ENCODE results near the gene C19orf12.

C19orf12 gene

DNA sequence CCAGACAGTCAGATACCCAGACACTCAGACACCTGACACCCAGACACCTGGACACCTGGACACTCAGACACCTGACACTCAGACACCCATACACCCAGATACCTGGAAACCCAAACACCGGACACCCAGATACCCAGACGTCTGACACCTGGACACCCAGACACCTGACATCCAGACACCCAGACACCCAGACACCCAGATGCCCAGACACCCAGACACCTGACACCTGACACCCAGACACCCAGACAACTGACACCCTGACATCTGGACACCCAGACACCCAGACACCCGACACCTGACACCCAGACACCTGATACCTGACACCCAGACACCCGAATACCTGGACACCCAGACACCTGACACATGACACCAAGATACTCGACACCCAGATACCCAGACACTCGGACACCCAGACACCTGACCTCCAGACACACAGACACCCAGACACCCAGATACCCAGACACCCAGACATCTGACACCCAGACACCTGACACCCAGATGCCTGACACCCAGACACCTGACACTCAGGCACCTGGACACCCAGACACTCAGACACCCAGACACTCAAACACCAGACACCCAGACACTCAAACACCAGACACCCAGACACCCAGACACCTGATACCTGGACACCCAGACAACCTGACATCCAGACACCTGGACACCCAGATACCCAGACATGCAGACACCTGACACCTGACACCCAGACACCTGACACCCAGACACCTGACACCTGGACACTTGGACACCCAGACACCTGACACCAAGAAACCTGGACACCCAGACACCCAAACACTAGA, 19.1 kb downstream of the C19orf12 start:
- TF ChIP-seq GATA2 (IDR thresholded peaks at IDR 0.05; ENCODE audit: low read depth, low read length) (no peak), GATA3 (IDR thresholded peaks at IDR 0.05; ENCODE audit: low read depth, low read length) (no peak)

DNA sequence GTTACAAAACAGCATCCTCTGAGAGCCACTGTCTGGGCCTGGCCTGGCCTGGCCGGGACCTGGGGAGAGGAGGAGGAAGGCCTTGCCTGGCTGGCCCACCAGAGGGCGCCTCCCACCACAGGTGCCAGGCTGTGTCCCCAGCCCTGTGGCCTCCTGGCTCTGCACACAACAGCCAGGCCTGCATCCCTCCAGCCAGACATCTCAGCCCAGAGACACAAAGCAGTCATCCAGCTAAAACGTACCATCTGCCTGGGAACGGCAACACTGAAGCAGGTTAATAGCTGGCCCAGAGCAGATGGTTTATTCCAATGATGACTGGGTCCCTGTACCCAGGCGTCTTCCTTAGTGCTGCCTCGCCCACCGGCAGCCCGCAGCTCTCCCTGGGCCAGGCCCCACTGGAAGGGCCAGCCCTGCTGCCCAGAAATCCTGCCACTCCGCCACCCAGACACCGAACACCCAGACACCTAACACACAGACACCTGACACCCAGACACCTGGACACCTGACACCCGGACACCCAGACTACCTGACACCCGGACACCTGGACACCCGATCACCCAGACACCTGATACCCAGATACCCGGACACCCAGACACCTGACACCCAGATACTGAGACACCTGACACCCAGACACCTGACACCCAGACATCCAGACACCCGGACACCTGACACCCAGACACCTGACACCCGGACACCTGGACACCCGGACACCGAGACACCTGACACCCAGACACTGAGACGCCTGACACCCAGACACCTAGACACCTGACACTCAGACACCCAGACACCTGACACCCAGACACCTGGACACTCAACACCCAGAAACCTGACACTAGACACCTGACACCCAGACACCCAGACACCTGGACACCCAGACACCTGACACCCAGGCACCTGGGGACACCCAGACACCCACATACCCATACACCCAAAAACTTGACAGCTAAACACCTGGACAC, 20.1 kb downstream of the C19orf12 start:
- TF ChIP-seq GATA2 (IDR thresholded peaks at IDR 0.05; ENCODE audit: low read depth, low read length) = no peak
- TF ChIP-seq GATA3 (IDR thresholded peaks at IDR 0.05; ENCODE audit: low read depth, low read length) = no peak

DNA sequence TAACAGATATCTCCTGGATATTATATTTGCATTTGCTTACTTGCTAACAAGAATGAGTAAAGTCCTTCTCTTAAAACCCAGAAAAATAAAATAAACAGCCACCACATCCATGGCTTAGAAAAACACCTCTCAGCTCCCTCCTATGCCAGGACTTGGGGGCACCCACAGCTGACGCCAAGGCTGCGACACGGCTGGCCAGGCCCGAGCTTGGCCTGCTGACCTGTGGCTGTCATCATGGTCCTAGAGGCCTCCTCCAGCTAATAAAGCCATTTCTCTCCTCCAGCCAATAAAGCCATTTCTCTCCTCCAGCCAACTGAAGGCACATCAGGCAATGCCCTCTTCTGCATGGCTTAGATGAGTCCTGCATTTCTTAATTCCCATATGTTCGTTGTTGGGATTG, 20.9 kb downstream of the C19orf12 start:
- TF ChIP-seq GATA3 (IDR thresholded peaks at IDR 0.05; ENCODE audit: low read depth, low read length) (no peak), GATA2 (IDR thresholded peaks at IDR 0.05; ENCODE audit: low read depth, low read length) (no peak)

DNA sequence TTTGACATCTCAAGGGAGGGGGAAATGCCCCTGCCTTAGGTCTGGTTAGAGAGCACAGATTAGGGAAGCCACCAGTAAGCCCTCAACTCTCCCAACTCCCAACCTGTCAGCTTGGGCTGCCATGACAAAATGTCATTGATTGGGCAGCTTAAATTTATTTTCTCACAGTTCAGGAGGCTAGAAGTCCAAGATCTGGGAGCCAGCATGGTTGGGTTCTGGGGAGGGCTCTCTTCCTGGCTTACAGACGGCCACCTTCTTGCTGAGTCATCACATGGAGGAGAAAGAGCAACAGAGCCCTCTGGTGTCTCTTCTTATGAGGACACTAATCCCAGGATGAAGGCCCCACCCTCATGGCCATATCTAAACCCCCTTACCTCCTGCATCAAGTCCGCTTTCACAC, 24.2 kb downstream of the C19orf12 start:
- TF ChIP-seq GATA3 (IDR thresholded peaks at IDR 0.05; ENCODE audit: low read depth, low read length) (no peak), GATA2 (IDR thresholded peaks at IDR 0.05; ENCODE audit: low read depth, low read length) (no peak)

DNA sequence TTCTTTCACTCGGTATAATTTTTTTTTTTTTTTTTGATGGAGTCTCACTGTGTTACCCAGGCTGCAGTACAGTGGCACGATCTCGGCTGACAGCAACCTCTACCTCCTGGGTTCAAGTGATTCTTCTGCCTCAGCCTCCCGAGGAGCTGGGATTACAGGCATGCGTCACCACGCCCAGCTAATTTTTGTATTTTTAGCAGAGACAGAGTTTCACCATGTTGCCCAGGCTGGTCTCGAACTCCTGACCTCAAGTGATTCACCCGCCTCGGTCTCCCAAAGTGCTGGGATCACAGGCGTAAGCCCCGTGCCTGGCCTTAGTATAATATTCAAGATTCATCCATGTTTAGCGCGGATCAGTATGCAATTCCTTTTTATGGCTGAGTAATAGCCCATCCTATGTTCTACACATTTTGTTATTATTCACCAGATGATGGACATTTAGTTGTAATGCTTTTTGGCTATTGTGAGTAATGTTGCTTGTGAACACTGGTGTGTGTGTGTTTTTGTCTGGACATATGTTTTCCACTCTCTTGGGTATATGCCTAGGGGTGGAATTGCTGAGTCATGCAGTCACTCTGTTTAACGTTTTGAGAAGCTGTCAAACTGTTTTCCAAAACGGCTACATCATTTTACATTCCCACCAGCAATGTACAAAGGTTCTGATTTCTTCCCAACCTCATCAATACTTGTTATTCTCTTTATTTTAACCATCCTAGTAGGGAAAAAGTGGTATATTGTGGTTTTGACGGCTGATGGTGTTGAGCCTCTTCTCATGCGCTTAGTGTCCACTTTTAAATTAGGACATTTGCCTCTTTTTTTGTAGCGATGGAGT, 26.9 kb downstream of the C19orf12 start:
- TF ChIP-seq GATA2 (IDR thresholded peaks at IDR 0.05; ENCODE audit: low read depth, low read length) (no peak), GATA3 (IDR thresholded peaks at IDR 0.05; ENCODE audit: low read depth, low read length) (no peak)

DNA sequence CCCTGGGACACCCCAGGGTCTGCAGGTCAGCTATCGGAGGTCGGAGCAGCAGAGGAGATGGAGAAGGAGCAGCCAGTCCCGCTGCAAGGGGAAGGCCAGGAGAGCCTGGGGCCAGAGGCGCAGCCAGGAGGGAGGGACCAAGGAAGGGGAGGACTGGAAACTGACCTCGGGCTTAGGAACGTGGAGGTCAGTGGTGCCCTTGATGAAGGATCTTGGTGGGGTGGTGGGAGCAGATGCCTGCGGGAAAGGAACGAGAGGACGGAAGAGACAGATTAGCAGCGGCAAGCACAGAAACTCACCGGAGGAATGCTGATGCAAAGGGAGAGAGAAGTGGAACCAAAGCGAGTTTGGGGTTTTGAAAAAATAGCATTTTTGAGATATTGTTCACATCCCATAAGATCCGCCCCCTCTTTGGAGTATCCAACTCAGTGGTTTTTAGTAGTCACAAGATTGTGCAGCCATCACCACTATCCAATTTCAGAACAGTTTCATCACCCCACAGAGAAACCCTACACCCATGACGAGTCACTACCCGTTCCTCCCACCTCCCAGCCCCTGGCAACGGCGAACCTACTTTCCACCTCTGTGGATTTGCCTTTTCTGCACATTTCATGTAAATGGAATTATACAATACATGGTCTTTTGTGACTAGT, 27.7 kb downstream of the C19orf12 start:
- TF ChIP-seq GATA2 (IDR thresholded peaks at IDR 0.05; ENCODE audit: low read depth, low read length) (no peak), GATA3 (IDR thresholded peaks at IDR 0.05; ENCODE audit: low read depth, low read length) (no peak)

DNA sequence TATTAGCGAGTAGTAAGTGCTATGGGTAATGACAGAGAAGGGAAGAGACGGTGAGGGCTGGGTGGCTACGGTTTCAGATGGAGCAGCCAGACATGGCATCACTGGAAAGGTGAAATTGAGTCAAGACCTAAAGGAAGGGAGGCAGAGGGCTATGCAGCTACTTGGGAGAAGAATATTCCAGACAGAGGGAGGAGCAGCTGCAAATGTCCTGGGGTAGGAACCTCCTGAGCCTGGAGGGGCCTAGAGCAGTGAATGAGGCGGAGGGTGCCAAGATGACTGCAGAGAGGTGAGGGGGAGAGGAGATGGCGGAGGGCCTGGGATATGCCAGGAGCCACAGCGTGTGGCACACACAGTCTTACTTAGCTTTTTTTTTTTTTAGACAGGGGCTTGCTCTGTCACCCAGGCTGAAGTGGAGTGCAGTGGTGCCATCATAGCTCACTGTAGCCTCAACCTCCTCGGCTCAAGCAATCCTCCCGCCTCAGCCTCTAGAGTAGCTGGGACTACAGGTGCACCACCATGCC, 28.7 kb downstream of the C19orf12 start:
- TF ChIP-seq GATA2 (IDR thresholded peaks at IDR 0.05; ENCODE audit: low read depth, low read length) (no peak), GATA3 (IDR thresholded peaks at IDR 0.05; ENCODE audit: low read depth, low read length) (no peak)

DNA sequence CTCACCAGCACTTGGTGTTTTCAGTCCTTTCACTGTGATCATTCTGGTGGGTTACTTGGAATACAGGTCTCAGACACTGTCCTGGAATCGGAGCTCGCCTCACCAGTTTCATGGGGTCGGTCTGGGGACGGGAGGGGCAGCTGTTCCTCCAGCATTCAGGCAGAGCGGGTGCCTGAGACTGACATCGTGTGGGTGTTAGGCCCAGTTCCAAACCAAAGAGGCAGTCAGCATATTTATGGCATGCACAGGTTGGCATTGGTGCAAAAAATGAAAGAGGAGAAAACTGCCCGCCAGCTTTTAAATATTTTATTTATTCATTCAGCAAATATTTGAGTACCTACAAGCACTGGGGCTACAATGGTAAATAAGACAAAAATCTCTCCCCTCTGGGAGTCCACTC, 29.7 kb downstream of the C19orf12 start:
- TF ChIP-seq GATA3 (IDR thresholded peaks at IDR 0.05; ENCODE audit: low read depth, low read length) = no peak
- no peak for TF ChIP-seq GATA2 (IDR thresholded peaks at IDR 0.05; ENCODE audit: low read depth, low read length)

DNA sequence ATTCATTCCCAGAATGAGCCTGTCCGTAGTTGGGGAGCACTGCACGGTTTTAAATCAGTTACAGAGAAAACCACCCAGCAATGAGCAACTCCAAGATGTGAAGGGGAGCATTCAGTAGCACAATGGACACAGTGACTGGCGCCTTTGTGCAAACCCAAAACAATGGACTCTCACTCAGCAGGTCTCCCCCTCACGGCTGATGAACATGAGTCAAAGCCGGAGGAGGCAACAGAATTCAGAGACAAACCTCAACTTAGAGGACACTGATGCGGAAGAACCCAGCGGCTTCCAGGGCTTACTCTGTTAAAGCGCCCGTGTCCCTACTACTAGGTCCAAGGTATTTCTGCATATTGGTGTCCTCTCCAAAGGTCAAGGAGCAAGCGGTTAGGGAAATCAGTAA, 32.1 kb downstream of the C19orf12 start:
- no peak for TF ChIP-seq GATA2 (IDR thresholded peaks at IDR 0.05; ENCODE audit: low read depth, low read length)
- TF ChIP-seq GATA3 (IDR thresholded peaks at IDR 0.05; ENCODE audit: low read depth, low read length) = no peak

DNA sequence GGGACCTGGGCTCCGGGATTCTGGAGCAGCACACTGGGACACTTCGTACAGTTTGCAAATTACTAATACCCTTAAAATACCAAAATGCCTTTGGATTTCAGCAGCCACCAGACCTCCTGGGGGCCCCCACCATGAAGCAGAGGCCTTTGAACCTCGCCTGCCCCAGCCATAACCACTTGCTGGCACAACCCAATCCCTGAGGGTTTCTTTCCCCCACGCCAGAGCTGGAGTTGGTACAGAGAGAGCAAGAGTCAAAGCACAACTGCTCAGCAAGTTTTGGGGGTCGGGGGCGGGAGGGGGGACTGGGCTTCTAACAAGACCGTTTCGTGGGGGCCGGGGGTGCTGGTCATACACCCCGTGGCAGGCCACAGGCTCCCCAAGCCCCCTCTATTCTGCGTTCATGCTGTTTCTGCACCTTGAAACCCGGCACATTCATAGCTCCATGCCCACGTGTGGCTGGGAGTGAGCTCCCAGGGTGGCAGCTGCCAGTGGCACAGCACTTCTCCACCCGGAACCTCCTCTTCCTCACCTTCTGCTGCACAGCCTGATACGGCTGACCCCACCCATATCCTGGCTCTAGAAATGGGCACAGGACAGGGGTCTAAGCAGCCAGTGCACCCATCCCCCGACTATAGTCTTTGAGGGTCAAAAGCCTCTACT, 32.7 kb downstream of the C19orf12 start:
- TF ChIP-seq GATA3 (IDR thresholded peaks at IDR 0.05; ENCODE audit: low read depth, low read length) = no peak
- TF ChIP-seq GATA2 (IDR thresholded peaks at IDR 0.05; ENCODE audit: low read depth, low read length) = no peak

DNA sequence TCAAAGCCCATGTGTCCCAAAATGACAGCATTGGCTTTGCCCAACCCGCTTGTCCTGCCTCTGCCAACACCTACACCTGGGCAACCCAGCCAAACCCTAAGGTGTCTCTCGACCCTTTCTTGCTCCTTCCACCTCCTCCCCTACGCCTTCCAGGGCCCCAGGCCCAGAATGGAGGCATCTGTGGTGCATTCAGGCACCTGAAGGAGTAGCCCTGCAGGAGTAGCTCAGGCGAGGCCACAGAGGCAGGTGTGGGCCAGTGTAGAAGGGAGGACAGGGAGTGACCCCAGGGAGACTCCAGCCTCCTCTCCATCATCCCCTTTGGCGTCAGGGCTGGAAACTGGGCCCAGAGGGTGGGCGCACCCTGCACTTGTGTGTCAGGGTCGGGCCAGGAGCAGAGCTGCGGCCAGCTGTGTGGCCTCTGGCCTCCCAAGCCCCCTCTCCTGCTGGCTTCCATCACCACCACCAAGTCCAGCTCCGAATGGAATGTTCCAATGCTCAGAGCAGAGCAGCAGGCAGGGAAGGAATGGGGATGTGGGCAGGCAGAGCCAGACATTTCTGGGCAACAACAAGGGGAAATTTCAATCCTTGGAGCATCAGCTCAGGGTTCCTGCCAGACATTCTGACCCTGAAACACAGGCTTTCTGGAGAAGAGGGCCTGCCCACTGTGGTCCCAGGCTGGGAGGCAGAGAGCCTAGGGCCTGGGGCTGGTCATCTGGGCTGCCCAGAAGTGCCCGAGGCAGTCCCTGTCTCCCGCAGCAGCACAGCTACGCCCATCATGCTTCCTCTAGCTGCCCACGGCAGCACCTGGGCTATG, 33.4 kb downstream of the C19orf12 start:
- TF ChIP-seq GATA2 (IDR thresholded peaks at IDR 0.05; ENCODE audit: low read depth, low read length) (no peak), GATA3 (IDR thresholded peaks at IDR 0.05; ENCODE audit: low read depth, low read length) (no peak)

DNA sequence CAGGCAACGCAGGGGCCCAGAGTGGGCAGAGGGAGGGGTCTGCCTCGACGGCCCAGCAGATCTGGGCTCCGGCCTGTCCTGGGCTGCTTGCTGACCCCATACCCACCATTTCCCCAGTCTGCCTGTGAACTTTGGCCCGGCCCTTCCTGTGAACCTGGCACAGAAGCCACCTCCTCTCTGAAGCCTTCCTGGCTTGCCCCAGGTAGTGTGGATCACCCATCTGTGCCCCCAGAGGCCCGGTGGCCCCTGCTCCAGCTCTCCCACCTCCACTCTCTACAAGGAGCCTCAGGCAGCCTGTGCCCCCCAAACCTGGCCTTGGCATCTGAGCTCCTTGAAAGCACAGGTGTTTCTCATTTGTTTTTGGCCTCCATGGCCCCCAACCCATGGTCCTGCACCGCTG, 34.1 kb downstream of the C19orf12 start:
- no peak for TF ChIP-seq GATA2 (IDR thresholded peaks at IDR 0.05; ENCODE audit: low read depth, low read length)
- TF ChIP-seq GATA3 (IDR thresholded peaks at IDR 0.05; ENCODE audit: low read depth, low read length) = no peak

Data from SH-SY5Y (cell line).